Bronchial epithelial cell (primary cell): ENCODE data around the gene MT1B. TPM values are rescaled to one million over a fixed set of nuclear protein-coding genes. Genes with fewer than 3 reads are reported as not detected.

Experiments
- DNase-seq: peaks from one replicate; pipeline ENCODE4 v3.0.0-alpha.2; 2010; ENCODE audit warnings: low read depth
- FAIRE-seq: peaks from 2 replicates; lab custom pipeline; 2011; peaks lifted over from hg19 to GRCh38; lab: Jason Lieb, UNC
- H3K27me3 ChIP-seq: 2 replicates; pipeline ENCODE4 v1.5.1; 2011; ENCODE audit warnings: low read length; ENCODE audit not compliant: control insufficient read depth, insufficient read depth
- H3K36me3 ChIP-seq: 2 replicates; pipeline ENCODE4 v1.5.1; 2011; ENCODE audit warnings: low read length; ENCODE audit not compliant: control insufficient read depth, insufficient read depth
- H3K4me3 ChIP-seq: 2 replicates; pipeline ENCODE4 v1.5.1; 2011; ENCODE audit warnings: mild to moderate bottlenecking, low read depth, low read length, control low read depth
- total RNA-seq: library from RNA; depleted of rRNA; stranded (reverse); fragments of >200 nt; gene quantifications from 2 replicates; pipeline ENCODE4 v1.2.1, GENCODE V29; 2014
- TF ChIP-seq, protein P1 (sequence below): IDR thresholded peaks from 2 replicates; pipeline ENCODE4 v1.5.1; 2011; ENCODE audit warnings: mild to moderate bottlenecking, moderate library complexity, low read length, control low read depth, inconsistent platforms; ENCODE audit not compliant: insufficient read depth, severe bottlenecking

The MT1B gene
- total RNA-seq, 1 donor from 2014 or later: not detected

DNA sequence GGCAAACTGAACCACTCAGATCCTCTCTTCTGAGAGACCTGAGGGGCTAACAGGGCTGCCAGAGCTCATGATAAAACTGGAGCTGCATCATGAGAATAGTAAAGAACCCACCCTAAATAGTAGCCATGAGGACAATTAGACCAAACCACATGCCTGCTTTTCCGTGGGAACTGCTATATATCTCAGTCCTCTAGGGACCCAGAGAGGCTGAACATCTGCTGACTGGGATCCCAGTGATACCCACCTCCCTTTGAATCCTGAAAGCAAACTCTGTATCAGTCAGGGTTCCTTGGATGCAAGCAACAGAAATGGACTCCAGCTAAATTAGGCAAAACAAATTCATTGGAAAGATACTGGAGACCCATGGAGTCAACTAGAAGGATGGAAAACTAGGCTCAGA, 37.1 kb downstream of the MT1B start:
- Histone ChIP-seq H3K27me3 (no peaks in the 10 kb centered on the region), H3K4me3 (no peak overlapping the region), H3K36me3 (peaks cover 1% of the 10 kb centered on the region)
- TF ChIP-seq, protein P1, sequence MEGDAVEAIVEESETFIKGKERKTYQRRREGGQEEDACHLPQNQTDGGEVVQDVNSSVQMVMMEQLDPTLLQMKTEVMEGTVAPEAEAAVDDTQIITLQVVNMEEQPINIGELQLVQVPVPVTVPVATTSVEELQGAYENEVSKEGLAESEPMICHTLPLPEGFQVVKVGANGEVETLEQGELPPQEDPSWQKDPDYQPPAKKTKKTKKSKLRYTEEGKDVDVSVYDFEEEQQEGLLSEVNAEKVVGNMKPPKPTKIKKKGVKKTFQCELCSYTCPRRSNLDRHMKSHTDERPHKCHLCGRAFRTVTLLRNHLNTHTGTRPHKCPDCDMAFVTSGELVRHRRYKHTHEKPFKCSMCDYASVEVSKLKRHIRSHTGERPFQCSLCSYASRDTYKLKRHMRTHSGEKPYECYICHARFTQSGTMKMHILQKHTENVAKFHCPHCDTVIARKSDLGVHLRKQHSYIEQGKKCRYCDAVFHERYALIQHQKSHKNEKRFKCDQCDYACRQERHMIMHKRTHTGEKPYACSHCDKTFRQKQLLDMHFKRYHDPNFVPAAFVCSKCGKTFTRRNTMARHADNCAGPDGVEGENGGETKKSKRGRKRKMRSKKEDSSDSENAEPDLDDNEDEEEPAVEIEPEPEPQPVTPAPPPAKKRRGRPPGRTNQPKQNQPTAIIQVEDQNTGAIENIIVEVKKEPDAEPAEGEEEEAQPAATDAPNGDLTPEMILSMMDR: no peak
- DNase-seq (no peak), FAIRE-seq (no peak)

DNA sequence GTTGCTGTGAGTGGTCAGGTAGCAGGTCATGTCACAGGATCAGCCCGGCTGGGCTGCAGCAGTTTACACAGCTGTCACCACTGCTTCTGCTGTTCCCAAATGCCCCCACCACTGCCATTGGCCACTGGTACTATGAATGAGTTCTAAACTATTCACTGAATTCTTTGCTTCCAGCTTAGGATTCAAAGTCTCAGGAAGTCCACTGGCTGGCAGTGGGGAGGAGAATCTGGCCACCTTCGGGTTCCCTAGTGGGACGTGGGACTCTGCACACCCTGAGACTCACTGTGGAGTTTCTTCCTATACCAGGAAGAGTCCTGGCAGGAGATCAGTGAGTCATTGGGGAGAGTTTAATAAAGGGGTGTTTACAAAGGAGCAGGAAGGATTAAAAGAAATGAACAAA, 37.5 kb downstream of the MT1B start:
- no peaks in the 10 kb centered on the region for H3K27me3 ChIP-seq
- peaks cover 1% of the 10 kb centered on the region for H3K36me3 ChIP-seq
- DNase-seq (peak; percentile 74), FAIRE-seq (peak; percentile 62)
- H3K4me3 ChIP-seq: no peak overlapping the region
- TF ChIP-seq, protein P1: no peak

DNA sequence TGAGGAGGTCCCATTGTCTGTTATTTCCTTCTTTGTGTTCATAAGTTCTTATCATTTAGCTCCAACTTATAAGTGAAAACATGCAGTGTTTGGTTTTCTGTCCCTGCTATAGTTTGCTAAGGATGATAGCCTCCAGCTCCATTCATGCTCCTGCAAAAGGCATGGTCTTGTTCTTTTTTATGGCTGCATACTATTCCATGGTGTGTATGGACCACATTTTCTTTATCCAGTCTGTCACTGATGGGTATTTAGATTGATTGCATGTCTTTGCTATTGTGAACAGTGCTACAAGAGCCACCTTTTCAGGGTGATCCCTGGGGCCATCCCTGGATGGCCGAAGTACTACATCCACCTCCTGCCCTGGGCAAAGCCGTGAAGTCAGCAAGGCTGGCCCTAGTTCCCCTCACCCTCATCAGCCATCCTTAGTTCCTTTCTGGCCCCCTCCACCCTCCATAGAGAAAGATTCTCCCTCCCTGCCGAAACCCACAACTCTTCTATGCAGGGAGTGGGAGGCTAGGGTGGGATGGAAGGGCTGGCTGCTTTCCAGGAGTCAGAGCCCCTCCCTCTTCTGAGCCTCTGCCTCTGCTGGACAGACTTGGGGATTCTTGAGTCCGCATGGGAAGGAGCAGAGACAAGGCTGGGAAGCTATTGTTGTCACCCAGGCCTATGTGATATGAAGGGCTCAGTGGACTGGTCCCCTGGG, 38.9 kb downstream of the MT1B start:
- peaks cover 1% of the 10 kb centered on the region for H3K36me3 ChIP-seq
- TF ChIP-seq, protein P1: no peak
- peak; percentile 55 for FAIRE-seq
- no peaks in the 10 kb centered on the region for H3K27me3 ChIP-seq
- no peak for DNase-seq
- no peak overlapping the region for H3K4me3 ChIP-seq

DNA sequence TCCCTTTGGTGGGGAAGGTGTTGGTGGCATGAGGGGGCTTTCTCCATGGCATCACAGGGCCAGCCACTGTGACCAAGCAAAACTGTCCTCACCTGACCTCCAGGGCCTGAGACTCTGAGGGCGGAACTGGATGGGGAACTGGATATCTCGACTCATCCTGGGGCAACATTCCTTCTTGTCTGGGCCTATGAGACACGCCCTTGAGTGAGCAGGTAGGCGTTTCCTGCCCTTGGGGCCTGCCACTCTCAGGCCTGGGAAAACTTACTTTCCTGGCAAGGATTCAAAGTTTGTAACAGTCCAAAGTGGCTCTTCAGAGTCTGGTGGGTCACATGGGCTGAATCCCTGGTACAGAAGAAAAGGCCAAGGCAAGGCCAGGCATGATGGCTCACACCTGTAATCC, 40.2 kb downstream of the MT1B start:
- TF ChIP-seq, protein P1: no peak
- H3K27me3 ChIP-seq: no peaks in the 10 kb centered on the region
- H3K36me3 ChIP-seq: no peaks in the 10 kb centered on the region
- DNase-seq: peak; percentile 100
- H3K4me3 ChIP-seq: no peak overlapping the region
- peak; percentile 98 for FAIRE-seq

DNA sequence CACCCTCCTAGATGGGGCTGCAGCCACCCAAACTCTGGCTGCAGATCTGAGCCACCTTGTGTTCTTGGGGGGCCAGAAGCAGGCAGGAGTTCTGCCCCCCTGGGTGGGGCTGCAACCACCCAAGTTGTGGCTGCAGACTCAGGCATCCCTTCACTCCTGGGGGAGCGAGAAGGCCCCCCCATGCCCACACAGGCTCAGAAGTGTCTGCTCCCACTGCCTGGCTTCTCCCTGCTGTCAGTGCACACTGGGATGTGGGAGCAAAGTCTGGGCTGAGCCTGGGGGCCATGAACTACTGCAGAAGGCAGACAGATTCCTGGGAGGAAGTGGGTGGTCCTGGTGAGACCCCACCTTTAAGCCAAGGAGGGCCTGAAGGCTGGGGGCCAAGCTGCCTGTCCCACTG, 43.6 kb downstream of the MT1B start:
- TF ChIP-seq, protein P1: no peak
- no peak for DNase-seq

More for the DNA sequence above, 43.6 kb downstream of the MT1B start:
- no peaks in the 10 kb centered on the region for H3K27me3 ChIP-seq
- no peaks in the 10 kb centered on the region for H3K36me3 ChIP-seq
- FAIRE-seq: no peak
- H3K4me3 ChIP-seq: no peak overlapping the region
